K562 (cell line): ENCODE data around the gene MRO. TPM values are rescaled to one million over a fixed set of nuclear protein-coding genes. Genes with fewer than 3 reads are reported as not detected.
A peak's percentile ranks its signal among the peaks of the same experiment; 100 is the strongest.
"Not testable (repeated sequence)": the region's sequence is repeated elsewhere in the genome, so short reads cannot be mapped to it uniquely, and the experiment has no call there.

ENCODE experiments used
- ATAC-seq: fragments of 200-7000 bp; cut with Tn5 transposase; 3 replicates; pipeline ENCODE4 v1.9.1; 2020; ENCODE audit warnings: moderate library complexity
- BruUV-seq: library from RNA; stranded (reverse); fragments of 400-500 nt; replicated peaks from 2 replicates; lab custom pipeline; 2021; lab: Mats Ljungman, UMichigan
- CTCF ChIA-PET: fragments of 300-600 bp; formaldehyde crosslinking; extraction: SDS; loops from one replicate; lab custom pipeline; 2021; ENCODE audit warnings: low intra/inter-chr PET ratio; lab: Yijun Ruan, JAX
- POLR2A ChIA-PET: fragments of 300-600, 350-650 bp; sonication (Branson Sonifier 250); formaldehyde crosslinking; extraction: SDS; loops from one replicate; lab custom pipeline; 2021; ENCODE audit warnings: antibody characterized with exemption, inconsistent platforms; lab: Yijun Ruan, JAX
- DNase-seq, 4 experiments: peaks; one replicate each; pipeline versions ENCODE4 v3.0.0 to v3.0.0-alpha.2; 2011 to 2018; ENCODE audit warnings: low spot score in 3 of 4, mixed read lengths in 3 of 4; ENCODE audit errors: extremely low read depth in 1 of 4
- FAIRE-seq: peaks from 2 replicates; lab custom pipeline; 2011; peaks lifted over from hg19 to GRCh38; lab: Jason Lieb, UNC
- H2AFZ ChIP-seq: 2 replicates; pipeline ENCODE4 v1.6.0; 2011; ENCODE audit warnings: low read depth, low read length, control low read depth, inconsistent platforms
- H3K27ac ChIP-seq: fragments of 200-600 bp; 3 replicates; pipeline ENCODE4 v1.8.0; 2011; ENCODE audit warnings: low read depth, mild to moderate bottlenecking, control low read depth, inconsistent platforms, low read length, moderate library complexity, mixed read lengths; ENCODE audit errors: extremely low read depth
- H3K27me3 ChIP-seq, 2 experiments: fragments of 300-600 bp in 1 of 2; 2 replicates in 1 of 2; 3 replicates in 1 of 2; pipeline versions ENCODE4 v1.6.0 to v1.8.0; 2011; ENCODE audit warnings: inconsistent platforms in 2 of 2, low read length in 2 of 2, mild to moderate bottlenecking in 1 of 2, mixed read lengths in 1 of 2, moderate library complexity in 1 of 2; ENCODE audit not compliant: control insufficient read depth in 2 of 2, insufficient read depth in 2 of 2
- H3K36me3 ChIP-seq: fragments of 300-600 bp; 3 replicates; pipeline ENCODE4 v1.8.0; 2011; ENCODE audit warnings: mild to moderate bottlenecking, low read length, inconsistent platforms; ENCODE audit not compliant: control insufficient read depth, insufficient read depth
- H3K4me1 ChIP-seq, 2 experiments: fragments of 200-600 bp in 1 of 2; replicated peaks in 1 of 2; 2 replicates in 1 of 2; 3 replicates in 1 of 2; pipeline versions ENCODE4 v1.5.1 to v1.8.0; 2011; ENCODE audit warnings: inconsistent platforms in 2 of 2, low read length in 2 of 2, mild to moderate bottlenecking in 1 of 2, mixed read lengths in 1 of 2, moderate library complexity in 1 of 2; ENCODE audit not compliant: control insufficient read depth in 2 of 2, insufficient read depth in 2 of 2
- H3K4me2 ChIP-seq: 2 replicates; pipeline ENCODE4 v1.6.1; 2011; ENCODE audit warnings: low read length, control low read depth, inconsistent platforms, mixed read lengths; ENCODE audit not compliant: insufficient read depth
- H3K4me3 ChIP-seq: fragments of 200-600 bp; sonication (generic), shearing (Covaris generic); 2 replicates; pipeline ENCODE4 v1.5.1; 2016; ENCODE audit warnings: control low read depth, inconsistent platforms
- H3K79me2 ChIP-seq: fragments of 200-600 bp; 3 replicates; pipeline ENCODE4 v1.8.0; 2011; ENCODE audit warnings: low read length, inconsistent platforms; ENCODE audit not compliant: control insufficient read depth, insufficient read depth
- H3K9ac ChIP-seq, 2 experiments: 2 replicates each; pipeline versions ENCODE4 v1.6.0 to v1.6.1; 2011; ENCODE audit warnings: low read depth in 2 of 2, low read length in 2 of 2, control low read depth in 1 of 2, inconsistent platforms in 1 of 2, mild to moderate bottlenecking in 1 of 2, mixed read lengths in 1 of 2; ENCODE audit not compliant: insufficient read depth in 1 of 2
- H3K9me1 ChIP-seq: one replicate; pipeline ENCODE4 v1.6.0; 2011; ENCODE audit warnings: inconsistent platforms, mild to moderate bottlenecking, low read length, moderate library complexity; ENCODE audit not compliant: control insufficient read depth, insufficient read depth
- H3K9me3 ChIP-seq: replicated peaks from 2 replicates; pipeline ENCODE4 v1.5.1; 2011; ENCODE audit warnings: low read depth, low read length, inconsistent platforms; ENCODE audit not compliant: control insufficient read depth, insufficient read depth
- H4K20me1 ChIP-seq: replicated peaks from 2 replicates; pipeline ENCODE4 v1.6.1; 2011; ENCODE audit warnings: low read length, inconsistent platforms, mixed read lengths; ENCODE audit not compliant: control insufficient read depth, insufficient read depth
- ARHGAP35 ChIP-seq: fragments of 450-650 bp; IDR thresholded peaks from 2 replicates; pipeline ENCODE4 v1.6.1; 2018; ENCODE audit not compliant: partially characterized antibody
- CBX3 ChIP-seq, 2 experiments: IDR thresholded peaks; 1 replicate in 1 of 2; 2 replicates in 1 of 2; pipeline ENCODE4 v1.6.1; 2012; ENCODE audit warnings: inconsistent platforms in 2 of 2, low read length in 2 of 2, borderline replicate concordance in 1 of 2, control low read depth in 1 of 2
- CREB3 ChIP-seq: fragments of 450-650 bp; conservative IDR thresholded peaks from 2 replicates; pipeline ENCODE4 v1.6.1; 2016; ENCODE audit warnings: missing genetic modification characterization, low read depth, mild to moderate bottlenecking, missing compliant biosample characterization, moderate library complexity
- DLX4 ChIP-seq: fragments of 250-450 bp; sonication (Bioruptor Pico); IDR thresholded peaks from 2 replicates; pipeline ENCODE4 v1.6.1; 2021; ENCODE audit warnings: mild to moderate bottlenecking
- E2F3 ChIP-seq: fragments of 250-450 bp; sonication (Bioruptor Pico); IDR thresholded peaks from 2 replicates; pipeline ENCODE4 v1.4.0; 2020; ENCODE audit warnings: mild to moderate bottlenecking
- FOSL1 ChIP-seq: fragments of 200-800 bp; sonication (Bioruptor generic); conservative IDR thresholded peaks from 2 replicates; pipeline ENCODE4 v1.6.1; 2016; ENCODE audit warnings: missing genetic modification characterization, missing compliant biosample characterization
- HMGN3 ChIP-seq: IDR thresholded peaks from 2 replicates; pipeline ENCODE4 v1.6.1; 2011; ENCODE audit warnings: borderline replicate concordance, low read depth, mild to moderate bottlenecking, mixed read lengths, low read length; ENCODE audit not compliant: insufficient read length; ENCODE audit errors: extremely low read depth
- KLF1 ChIP-seq: fragments of 450-650 bp; IDR thresholded peaks from 2 replicates; pipeline ENCODE4 v1.6.1; 2016; ENCODE audit warnings: missing genetic modification characterization, missing compliant biosample characterization
- RNF2 ChIP-seq: sonication (generic); IDR thresholded peaks from 2 replicates; pipeline ENCODE4 v1.6.1; 2016
- ZNF507 ChIP-seq: conservative IDR thresholded peaks from 2 replicates; pipeline ENCODE4 v1.6.1; 2017; ENCODE audit warnings: missing genetic modification characterization, missing compliant biosample characterization
- WGBS: fragments of 100-300 bp; shearing (Covaris generic); methylation state at CpG from one replicate; pipeline ENCODE4 v1.1.6; 2016; ENCODE audit warnings: low coverage, mixed read lengths; ENCODE audit not compliant: insufficient coverage; ENCODE audit errors: missing lambda C conversion rate; 5-methylcytosine and 5-hydroxymethylcytosine counted together
- in situ Hi-C: fragments of 300-500 bp; cut with MboI; formaldehyde crosslinking; loops from 4 replicates; pipeline ENCODE4 v1.15.0; 2018; ENCODE audit warnings: inconsistent platforms, mixed read lengths
- intact Hi-C: fragments of 100-400 bp; cut with micrococcal nuclease; formaldehyde crosslinking; loops from 2 replicates; pipeline ENCODE4 v1.14.2; 2022
- polyA plus RNA-seq, 8 experiments: library from polyadenylated mRNA; depleted of rRNA in 4 of 8; stranded (reverse) in 5 of 8; unstranded in 3 of 8; fragments of >200 nt; fragmentation: Nextera tagmentation in 2 of 8; fragmentation: Illumina TruSeq in 1 of 8; extraction: Ambion mirVana in 2 of 8; extraction: Trizol in 1 of 8; gene quantifications; 2 replicates each; pipeline versions ENCODE4 v1.2.1 to v1.2.3, GENCODE V29; 2011 to 2014; ENCODE audit warnings: inconsistent platforms in 1 of 8, missing spikeins in 1 of 8
- total RNA-seq, 7 experiments: library from RNA; depleted of rRNA in 6 of 7; stranded (reverse); fragments of >200 nt in 6 of 7; fragmentation: Illumina TruSeq in 2 of 7; extraction: Trizol in 2 of 7; gene quantifications; 2 replicates each; pipeline versions ENCODE4 v1.2.1 to v1.2.3, GENCODE V29; 2011 to 2021; ENCODE audit warnings: low replicate concordance in 1 of 7

The MRO gene
- total and polyA plus RNA-seq, 9 of the 15 experiments (the other 6 are each of a cell fraction or from before 2014, with no cell fraction given): 0.06 TPM; not detected in 8

- not testable (repeated sequence) for H3K4me2 ChIP-seq, H3K9me3 ChIP-seq, H2AFZ ChIP-seq
- TF ChIP-seq FOSL1 (tag): peak; percentile 45; the same call in 1 of the 2 replicates
- TF ChIP-seq, all 486 proteins: peak for 1; not testable (repeated sequence) for 485
- CTCF ChIA-PET, H3K79me2 ChIP-seq, DNase-seq, H3K27ac ChIP-seq, H3K36me3 ChIP-seq, H3K9me1 ChIP-seq, in situ Hi-C loops, BruUV-seq, H3K4me3 ChIP-seq, H4K20me1 ChIP-seq, H3K27me3 ChIP-seq, intact Hi-C loops, FAIRE-seq, H3K9ac ChIP-seq, ATAC-seq, H3K4me1 ChIP-seq: not testable (repeated sequence)
- POLR2A ChIA-PET: interaction anchor here (0.6 kb wide), 1 partner anchor 9 kb away, joined by 3 read pairs; no protein-coding TSS in a partner anchor
- 10% methylated on average over 3 of the region's 5 CpGs for WGBS
Measured at GRCh38 chr18:50857166-50857565, 37.4 kb upstream of the MRO start.

- FAIRE-seq (no peak), ATAC-seq (no peak), DNase-seq (no peak)
- Histone ChIP-seq H3K9me1 (no peaks in the 10 kb centered on the region), H2AFZ (no peak overlapping the region), H3K4me1 (no peaks in the 10 kb centered on the region), H3K27me3 (no peaks in the 10 kb centered on the region; a peak in 2 of 5 replicates), H3K9ac (no peak overlapping the region), H3K79me2 (no peaks in the 10 kb centered on the region), H3K4me2 (no peak overlapping the region), H3K27ac (no peak overlapping the region), H3K9me3 (no peaks in the 10 kb centered on the region), H3K36me3 (no peaks in the 10 kb centered on the region), H4K20me1 (no peaks in the 10 kb centered on the region), H3K4me3 (no peak overlapping the region)
- in situ Hi-C loops (no loop called here), intact Hi-C loops (no loop called here)
- no TSS peak for BruUV-seq
- CTCF ChIA-PET: no interaction called here
- no peak for TF ChIP-seq ARHGAP35
- TF ChIP-seq HMGN3: no peak
- TF ChIP-seq KLF1 (tag): no peak
- TF ChIP-seq E2F3 (CRISPR knock-in tag): no peak
- no peak for TF ChIP-seq RNF2
- TF ChIP-seq CREB3 (tag): no peak
- TF ChIP-seq CBX3 (IDR thresholded peaks at IDR 0.05; ENCODE audit: borderline replicate concordance in 1 of 2, low read length in 2 of 2): no peak
- no peak for TF ChIP-seq DLX4 (CRISPR knock-in tag)
- TF ChIP-seq ZNF507 (tag): no peak
- WGBS: 20% methylated on average over 12 of the region's 13 CpGs
- POLR2A ChIA-PET: no interaction called here
Measured at GRCh38 chr18:50855976-50856757, 36.4 kb upstream of the MRO start.
